Measurements from ENCODE around the gene SLC37A1.

DNA sequence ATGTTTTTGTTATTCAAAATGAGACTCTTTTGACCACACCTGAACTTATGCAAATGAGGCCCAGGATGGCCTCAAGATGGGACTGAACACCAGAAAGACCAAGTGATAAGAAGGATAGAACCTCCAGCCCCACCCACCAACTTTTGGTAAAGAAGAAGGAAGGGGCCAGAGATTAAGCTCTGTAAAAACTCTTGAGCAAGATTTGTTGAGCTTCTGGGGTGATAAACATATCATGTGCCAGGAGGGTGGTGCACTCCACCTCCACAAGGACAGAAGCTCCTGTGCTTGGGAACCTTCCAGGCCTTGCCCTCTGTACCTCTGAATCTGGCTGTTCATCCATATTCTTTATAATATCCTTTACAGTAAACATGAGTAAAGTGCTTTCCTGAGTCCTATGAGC is 22.9 kb upstream of the SLC37A1 start:
- TF ChIP-seq, protein P1, sequence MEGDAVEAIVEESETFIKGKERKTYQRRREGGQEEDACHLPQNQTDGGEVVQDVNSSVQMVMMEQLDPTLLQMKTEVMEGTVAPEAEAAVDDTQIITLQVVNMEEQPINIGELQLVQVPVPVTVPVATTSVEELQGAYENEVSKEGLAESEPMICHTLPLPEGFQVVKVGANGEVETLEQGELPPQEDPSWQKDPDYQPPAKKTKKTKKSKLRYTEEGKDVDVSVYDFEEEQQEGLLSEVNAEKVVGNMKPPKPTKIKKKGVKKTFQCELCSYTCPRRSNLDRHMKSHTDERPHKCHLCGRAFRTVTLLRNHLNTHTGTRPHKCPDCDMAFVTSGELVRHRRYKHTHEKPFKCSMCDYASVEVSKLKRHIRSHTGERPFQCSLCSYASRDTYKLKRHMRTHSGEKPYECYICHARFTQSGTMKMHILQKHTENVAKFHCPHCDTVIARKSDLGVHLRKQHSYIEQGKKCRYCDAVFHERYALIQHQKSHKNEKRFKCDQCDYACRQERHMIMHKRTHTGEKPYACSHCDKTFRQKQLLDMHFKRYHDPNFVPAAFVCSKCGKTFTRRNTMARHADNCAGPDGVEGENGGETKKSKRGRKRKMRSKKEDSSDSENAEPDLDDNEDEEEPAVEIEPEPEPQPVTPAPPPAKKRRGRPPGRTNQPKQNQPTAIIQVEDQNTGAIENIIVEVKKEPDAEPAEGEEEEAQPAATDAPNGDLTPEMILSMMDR (conservative IDR thresholded peaks at IDR 0.05; ENCODE audit: low read depth, low read length): no peak
- no peak for TF ChIP-seq EZH2 (IDR thresholded peaks at IDR 0.05; ENCODE audit: low read length, unreplicated experiment)
